GM21515 (cell line): ENCODE results near the gene MUC6.

Experiments used
- ATAC-seq: cut with Tn5 transposase; IDR thresholded peaks from one replicate; pipeline ENCODE4 v1.9.1; 2021; ENCODE audit not compliant: unreplicated experiment

Gene MUC6

DNA sequence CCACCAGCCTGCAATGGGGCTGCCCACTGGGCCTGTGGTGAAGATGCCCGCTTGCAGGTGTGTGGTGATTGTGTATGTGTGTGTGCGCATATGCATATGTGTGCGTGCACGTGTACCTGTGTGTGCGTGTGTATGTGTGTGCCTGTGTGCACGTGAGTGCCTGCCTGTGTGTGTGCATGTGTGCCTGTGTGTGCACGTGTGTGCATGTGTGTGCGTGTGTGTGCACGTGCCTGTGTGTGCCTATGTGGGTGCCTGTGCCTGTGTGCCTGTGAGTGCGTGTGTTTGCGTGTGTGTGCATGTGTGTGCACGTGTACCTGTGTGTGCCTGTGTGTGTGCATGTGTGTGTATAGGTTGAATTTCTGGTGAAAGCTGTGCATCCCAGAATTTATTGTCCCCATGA is 2.4 kb upstream of the MUC6 start:
- no peak for ATAC-seq

DNA sequence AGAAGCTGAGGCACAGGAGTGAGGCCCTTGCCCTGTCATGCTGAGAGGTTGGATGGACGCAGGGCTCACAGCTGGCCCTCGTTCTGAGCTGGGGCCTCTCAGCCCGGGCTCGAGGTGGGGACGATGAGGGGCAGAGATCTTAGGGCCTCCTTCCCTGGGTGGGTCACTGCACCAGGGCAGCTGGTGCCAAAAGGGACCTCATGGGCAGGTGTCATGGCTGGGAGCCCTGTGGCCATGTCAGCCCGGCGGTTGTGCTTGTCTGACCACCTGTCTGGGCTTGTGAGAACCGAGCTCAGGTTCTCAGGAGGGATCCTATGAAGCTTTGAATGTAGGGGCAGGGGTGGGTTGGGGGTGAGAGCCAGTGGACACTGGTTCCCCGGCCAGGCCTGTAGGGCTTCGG is 1.8 kb upstream of the MUC6 start:
- no peak for ATAC-seq

DNA sequence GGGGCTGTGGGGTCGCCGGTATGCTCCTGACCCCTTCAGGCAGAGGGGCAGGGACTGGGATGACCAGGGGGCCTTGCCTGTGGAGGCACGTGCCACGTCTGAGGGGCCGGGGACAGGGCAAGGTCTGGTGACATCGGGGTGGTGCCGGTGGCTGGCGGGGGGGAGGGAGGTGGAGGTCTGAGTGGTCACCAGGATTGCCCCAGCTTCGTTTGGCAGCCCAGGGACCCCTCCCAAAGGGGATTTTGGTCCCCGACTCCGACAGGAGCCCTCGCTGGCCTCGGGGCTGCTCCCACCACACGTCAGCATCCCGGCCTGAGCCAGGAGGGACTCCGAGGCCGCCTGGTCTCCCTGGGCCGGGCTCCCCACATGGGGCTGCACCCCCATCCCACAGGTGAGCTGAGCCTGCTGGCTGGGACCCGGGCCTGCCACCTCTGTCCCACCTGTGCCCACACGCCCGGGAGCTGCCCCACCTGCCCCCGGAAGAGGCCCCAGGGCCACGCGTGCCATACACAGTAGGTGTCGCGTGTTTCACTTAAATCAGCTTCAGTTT is 1.1 kb upstream of the MUC6 start:
- no peak for ATAC-seq

DNA sequence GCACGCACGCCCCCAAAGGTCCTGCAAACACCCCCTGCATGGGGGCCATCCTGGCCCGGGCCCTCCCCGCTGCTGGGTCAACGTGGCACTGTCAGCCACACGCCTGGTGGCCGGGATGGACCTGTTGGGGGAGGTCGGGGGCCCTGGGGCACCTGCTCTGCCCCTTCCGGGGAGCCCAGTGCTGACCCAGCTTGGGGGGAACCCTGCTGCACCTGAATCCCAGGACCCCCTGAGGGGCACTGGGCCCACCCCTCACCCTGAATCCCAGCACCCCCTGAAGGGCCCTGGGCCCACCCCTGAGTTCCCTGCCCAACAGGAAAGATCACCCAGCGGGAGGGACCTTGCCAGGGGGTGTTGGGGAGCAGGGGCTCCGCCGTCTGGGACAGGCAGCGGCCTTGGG is 413 bp upstream of the MUC6 start:
- no peak for ATAC-seq

DNA sequence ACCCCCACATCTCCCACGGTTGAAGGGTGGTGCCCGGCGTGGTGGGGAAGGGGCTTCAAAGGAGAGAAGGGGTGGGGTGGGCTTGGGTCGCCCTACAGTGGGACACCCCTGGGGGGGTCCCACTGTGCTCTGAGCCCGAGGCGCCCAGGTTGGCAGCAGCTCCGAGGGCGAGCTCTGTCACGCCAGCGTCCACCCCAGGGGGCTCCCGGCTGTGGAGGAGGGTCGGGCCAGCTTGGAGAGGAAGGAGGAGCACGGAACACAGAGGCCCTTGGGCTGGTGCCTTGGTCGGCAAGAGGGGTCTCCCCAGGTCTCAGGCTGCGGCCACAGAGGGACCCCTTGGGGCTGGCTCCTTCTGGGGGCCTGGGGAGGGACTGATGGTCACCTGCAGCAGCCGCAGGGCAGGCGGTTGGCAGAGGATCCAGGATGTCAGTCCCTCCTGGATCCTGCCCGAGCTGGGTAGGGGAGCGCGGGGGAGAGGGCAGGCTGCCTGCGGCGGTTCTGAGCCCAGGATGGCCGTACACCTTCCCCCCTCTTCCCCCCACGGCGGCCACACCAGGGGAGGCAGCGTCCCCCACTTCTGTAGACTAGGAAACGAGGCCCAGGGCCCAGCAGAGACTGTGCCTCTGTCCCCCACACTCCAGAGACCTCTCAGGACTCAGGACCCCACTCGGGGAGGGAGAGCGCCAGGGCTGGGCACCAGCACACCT is 788 bp downstream of the MUC6 start:
- ATAC-seq: no peak

DNA sequence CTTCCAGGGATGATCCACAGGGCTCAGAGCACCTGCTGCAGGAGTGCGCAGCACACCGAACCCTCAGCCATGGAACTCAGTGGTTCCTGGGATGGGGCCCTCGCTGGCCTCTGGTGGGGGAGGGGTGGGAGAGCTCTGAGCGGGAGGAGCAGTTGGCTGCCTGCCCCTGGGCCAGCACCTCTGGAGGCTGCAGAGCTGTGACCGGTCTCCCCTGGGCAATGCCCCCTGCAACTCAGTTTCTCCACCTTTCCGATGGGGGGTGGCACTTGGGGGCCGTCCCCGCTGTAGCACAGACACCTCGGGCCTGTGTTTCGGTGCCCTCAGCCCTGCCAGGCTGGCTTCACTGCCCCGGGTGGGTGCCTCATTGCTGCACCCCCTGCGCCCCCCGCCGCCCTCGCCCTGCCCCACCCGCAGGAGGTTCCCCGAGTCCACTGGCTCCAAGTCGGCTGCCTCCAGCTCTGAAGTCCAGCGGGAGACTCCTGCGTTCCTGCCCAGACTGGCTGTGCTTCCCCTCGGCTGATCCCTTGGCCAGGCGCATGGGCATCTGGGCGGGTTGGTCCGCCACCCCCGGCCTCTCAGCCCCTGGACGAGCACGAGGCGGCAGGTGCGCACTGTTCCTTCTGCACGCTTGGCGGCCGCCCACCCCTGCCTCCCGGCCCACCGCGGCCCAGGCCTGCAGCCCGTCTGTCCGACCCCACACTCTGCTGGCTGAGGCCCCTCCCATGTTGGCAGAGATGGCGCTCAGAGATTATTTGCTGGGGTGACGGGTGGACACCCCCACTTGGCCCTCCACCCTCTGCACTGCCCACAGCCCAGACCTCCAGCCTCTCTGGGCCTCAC is 1.8 kb downstream of the MUC6 start:
- ATAC-seq: no peak

DNA sequence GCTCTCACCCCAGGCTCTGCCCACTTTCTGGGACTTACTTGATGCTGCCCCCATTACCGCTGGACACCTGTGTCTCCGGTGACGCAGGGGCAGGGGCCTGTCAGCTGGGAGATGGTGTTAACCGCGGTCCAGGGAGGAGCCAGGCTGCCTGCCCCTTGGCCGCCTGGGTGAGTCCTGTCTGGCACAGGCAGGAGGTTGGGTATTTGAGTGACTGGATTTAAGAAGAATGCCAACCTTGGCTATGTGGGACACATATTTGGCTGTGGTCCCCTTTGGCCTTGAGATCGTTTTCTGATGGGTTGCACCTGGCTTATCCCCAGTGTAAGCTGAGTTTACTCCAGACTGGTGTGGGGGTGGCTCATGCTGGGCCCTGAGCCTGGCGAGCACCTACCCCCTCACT is 2.5 kb downstream of the MUC6 start:
- no peak for ATAC-seq

DNA sequence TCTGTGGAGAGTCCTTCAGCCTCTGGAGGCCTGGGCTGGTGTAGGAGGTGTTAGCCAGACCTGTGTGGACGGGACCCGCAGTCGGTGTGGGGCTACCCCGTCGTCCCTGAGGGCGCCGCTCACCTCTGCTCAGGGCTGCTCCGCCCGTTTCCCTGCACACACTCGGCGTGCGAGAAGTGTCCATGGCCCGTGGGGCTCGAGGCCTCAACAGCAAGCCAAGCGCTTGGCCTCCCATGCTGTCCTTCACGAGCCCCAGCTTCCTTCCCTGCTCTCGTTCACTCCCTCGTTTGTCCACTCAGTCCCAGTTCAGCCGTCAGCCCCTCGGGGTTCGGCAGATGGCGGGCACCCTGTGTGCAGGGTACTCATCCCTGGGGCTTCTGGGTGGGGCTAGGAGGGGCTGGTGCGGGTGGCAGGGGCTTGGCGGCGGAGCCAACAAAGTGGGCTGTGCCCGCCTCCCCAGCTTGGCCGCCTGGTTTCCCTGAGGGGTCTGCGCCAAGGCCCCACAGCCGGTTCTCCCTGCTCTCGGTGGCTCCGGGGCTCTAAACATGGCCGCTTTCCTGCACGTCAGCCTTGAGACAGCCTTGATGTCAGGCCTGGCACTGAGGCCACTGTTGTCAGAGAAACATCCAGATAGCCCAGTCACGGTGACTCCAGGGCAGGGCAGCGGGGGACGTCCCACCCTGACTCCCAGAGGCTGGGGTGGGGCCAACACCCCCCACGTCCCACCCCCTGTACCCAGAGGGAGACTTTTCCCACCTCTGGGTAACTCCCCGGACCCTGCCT is 3.3 kb downstream of the MUC6 start:
- no peak for ATAC-seq

DNA sequence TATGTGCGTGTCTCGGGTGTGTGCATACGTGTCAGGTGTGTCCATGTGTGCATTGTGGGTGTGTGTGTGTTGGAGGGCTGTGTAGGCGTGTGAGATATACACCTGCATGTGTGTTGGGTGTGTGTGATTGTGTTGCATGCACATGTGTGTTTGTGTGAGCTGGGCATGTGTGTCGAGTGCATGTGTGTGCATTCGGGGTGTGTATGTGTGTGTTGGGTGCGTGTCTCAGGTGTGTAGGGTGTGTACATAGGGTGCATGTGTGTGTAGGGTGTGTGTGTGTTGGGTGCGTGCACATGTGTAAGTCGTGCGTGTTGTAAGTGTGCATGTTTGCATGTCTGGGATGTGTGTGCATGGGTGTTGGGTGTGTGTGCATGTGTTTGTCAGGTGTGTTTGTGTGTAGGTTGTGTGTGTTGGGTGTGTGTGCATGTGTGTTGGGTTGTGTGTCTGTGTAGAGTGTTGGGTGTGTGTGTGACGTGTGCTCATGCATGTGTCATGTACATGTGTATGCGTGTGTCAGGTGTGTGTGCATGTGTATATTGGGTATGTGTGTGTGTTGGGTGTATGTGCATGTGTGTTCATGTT is 4.1 kb downstream of the MUC6 start:
- no peak for ATAC-seq

DNA sequence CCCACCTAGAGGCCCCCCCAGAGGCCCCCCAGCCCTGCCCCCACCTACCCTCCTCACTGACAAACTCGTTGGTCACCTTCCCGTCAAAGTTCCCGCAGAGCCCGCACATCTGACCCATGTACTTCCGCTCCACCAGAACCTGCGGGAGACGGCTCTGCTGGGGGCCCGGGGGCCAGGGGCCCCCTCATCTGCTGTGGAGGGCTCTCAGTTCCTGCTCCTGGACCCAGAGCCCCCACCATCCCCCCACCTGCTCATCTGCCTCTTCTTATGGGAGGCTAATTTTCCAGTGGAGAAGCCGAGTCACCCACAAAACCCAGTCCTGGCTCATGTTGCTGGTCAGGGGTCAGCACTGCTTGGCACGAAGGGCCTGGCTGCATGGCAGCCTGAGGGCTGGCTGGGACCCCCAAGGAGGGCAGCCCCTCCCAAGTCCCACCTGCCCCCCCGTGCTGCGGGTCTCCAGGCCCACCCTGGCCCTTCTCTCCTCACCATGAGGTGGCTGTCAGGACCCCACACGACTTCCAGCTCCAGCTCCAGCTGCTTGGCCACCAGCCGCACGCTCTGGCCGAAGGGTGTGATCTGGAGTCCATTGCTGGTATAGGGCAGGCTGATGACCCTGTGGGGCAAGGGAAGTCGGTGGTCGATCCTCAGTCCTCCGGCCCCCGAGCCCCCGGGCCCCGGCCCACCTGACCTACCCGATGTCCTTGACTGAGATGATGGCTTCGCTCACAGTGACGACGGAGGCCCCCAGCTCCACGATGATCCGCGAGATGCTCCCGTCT is 5.2 kb downstream of the MUC6 start:
- ATAC-seq: no peak

DNA sequence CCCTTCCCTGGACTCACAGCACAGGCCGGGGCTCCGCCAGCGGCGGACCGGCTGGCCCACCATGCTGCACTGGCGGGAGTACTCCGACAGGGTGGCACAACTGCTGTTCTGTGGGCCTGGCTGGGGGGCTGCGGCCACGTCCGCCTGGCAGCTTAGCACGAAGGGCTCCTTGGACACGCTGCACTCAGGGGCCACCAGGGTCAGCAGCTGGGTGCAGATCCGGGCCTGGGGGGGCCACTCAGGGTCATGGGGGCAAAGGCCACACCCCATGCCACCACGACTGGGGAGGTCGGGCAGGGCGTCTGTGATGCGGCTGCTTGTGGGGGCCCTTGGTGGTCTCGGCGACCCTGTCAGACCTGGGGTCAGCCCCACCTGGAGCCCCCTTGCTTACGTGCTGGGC is 6.0 kb downstream of the MUC6 start:
- no peak for ATAC-seq

DNA sequence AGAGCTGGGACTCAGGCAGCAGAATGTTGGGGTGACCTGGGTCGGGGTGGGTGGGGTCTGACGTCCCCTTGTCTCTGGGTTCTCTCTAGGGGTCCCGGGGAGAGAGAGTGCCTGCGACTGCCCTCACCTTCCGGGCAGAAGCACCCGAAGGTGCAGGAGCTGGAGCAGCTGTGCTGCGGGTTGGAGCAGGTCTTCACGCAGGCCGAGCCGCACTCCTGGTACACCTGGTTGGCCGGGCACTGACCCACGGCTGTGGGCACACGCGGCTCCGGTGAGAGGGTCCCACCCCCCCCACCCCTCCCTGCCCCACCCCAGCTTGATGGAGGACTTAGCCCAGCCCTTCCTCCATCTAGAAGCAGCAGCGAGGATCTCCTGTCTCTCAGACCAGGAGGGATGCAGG is 6.4 kb downstream of the MUC6 start:
- no peak for ATAC-seq

DNA sequence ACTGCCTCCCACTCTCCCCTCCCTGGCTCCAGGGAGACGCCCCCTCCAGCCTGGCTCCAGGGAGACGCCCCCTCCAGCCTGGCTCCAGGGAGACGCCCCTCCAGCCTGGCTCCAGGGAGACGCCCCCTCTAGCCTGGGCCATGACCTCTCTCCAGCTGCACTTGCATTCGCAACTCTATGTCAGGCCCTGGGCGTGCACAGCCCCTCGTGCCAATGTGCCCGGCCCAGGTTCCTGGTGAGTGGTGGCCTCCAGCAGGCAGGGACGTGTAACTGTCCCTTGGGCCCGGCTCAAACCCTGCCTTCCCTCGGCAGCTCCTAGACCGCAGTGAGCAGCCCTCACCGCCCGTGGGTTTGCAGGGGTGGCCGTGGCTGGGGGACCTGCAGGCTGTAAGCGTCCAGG is 6.9 kb downstream of the MUC6 start:
- ATAC-seq: no peak

DNA sequence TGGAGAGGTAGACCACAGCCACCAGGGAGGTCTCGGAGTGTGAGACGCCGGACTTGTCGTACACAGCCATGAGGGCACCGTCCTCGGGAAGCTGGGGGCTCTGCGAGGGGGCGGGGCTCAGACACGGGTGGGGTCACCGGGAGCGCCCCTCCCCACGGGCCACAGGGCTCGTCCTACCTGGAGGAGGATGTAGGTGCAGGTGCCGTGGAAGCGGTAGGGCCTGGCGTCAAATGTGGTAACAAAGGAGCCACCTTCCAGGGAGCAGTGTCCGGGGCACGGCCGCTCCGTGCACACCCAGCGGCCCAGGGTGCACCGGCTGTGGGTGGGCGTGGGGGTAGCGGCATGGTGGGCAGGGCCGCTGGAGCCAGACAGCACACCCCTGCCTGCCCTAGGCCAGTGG is 7.5 kb downstream of the MUC6 start:
- no peak for ATAC-seq

DNA sequence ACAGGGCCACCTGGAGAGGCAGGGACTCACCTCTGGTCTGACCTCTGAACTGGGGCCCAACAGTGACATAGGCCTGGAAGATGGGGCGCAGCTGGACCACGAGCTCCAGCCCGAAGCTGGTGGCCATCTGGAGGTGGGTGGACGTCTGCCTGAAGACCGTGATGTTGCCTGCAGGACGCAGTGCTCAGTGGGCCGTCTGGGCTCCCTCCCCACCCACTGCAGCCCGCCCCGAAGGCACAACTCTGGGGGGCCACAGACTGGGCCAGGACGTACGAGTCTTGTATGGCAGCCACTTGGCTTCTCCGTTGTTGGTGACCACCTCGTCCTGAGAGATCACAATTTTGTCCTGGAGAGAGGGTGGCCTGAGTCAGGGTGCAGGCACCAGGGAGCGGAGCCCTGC is 7.9 kb downstream of the MUC6 start:
- ATAC-seq: no peak

DNA sequence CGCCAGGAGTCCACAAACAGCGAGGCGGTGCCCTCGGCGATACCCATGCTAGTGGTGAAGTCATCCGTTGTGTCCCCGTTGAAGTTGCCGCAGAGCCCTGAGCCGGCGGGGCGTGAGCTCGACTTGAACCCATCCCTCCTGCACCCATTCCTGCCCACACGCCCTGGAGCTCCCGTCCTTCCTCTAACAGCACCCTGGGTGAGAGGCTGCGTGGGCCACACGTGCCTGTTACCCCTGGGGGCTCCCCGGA is 8.3 kb downstream of the MUC6 start:
- no peak for ATAC-seq

DNA sequence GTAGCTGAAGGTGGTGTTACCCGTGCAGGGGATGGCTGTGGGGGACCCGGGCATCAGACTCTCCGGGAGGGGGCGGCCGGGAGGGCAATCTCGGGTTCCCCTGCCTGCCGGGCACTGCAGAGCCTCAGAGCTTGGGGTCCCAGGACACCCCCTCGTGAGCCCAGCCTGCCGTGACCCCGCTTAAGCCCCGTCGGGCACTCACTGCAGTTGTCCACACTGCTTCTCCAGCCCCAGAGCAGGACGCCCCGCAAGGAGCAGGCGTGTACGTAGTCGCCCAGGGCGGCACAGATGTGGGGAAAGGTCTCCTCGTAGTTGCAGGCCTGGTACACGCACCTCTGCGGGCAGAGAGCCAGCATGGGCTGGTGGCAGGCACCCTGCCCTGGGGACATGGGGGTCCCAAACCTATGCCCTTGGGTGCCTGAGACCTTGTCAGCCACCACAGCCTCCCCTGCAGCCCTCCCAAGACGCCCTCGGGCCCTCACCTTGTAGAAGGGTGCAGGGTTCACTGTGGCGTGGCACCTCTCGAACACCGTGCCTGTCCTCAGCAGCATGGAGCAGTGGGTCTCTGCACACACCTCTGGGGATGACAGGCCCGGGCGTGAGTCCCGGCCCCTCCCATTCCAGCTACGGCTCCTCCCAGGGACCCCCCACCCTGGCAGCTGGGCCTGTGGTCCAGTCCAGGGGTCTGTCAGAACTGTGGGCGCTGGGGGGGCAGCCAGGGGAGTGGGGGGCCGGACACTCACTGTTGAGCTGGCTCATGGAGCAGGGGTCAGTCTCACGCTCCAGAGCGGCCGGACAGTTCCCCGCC is 8.8 kb downstream of the MUC6 start:
- ATAC-seq: no peak

DNA sequence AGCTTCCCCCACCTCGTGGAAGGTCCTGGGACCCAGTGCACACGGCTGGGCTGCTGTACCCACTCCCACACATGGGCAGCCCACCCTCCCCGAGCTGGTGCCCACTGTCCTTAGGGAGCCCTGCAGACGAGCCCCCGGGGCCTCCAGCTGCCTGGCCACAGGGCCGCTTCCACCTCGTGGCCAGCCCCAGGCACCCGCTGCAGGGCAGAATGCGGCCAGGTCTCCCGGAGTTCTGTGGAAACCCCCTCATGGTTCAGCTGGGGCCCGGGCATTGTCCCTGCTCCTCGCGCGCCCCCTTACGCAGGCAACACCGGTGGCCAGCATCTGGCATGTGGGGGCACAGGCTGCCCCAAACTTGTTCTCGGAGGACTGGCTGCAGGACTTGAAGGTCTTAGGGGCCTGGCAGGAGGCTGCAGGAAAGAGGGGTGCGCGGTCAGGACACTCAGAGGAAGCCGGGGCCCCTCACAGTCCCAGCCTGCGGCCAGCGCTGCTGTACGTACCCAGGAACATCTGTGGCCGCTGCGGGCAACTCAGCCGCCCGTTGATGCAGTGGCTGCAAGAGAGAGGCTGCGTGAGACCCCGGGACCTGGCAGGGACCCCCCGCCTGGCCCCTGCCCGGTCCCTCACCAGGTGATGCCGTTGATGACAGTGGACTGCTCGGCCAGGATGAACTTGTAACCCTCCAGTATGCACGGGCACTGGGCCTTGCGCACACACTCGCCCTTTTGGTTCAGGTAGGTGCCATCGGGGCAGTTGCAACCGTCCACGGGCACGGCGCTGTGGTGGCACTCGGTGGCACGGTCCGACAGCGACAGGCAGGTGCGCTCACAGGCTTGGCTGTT is 9.7 kb downstream of the MUC6 start:
- no peak for ATAC-seq

DNA sequence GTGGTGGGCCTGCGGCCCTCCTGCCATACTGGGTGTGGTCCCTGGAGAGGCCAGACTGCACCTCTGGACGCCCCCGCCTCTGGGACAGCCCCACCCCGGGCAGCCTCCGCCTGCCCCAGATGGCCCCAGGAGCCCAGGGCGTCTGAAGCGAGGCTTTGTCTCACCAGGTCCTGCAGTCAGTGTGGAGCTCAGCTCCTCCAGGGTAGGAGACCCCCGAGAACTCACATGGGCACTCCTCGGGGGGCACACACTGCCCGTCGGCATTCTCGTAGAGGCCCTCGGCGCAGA is 10.4 kb downstream of the MUC6 start:
- no peak for ATAC-seq
